Stimulated activated CD4-positive, alpha-beta T cell treated with anti-CD3 and anti-CD28 coated beads, Interleukin-2, amount 100 ng/mL, for 4 hours (primary cell): ENCODE measurements around the gene BANK1.

Experiments used
- DNase-seq: peaks from one replicate; pipeline ENCODE4 v3.0.0-alpha.2; 2020; ENCODE audit warnings: low read depth

Gene BANK1

GRCh38 chr4:102120846-102121245 is 330.3 kb downstream of the BANK1 start:
- DNase-seq, result no peak
